GM12873 (cell line): ENCODE measurements around the gene SERPINA1.

ENCODE experiments used
- TF ChIP-seq, protein P1 (sequence below): IDR thresholded peaks from 2 replicates; pipeline ENCODE4 v1.5.1; 2012; ENCODE audit warnings: low read depth, mild to moderate bottlenecking, moderate library complexity, low read length, control low read depth; ENCODE audit not compliant: insufficient read depth; ENCODE audit errors: missing control alignments

Gene SERPINA1

DNA sequence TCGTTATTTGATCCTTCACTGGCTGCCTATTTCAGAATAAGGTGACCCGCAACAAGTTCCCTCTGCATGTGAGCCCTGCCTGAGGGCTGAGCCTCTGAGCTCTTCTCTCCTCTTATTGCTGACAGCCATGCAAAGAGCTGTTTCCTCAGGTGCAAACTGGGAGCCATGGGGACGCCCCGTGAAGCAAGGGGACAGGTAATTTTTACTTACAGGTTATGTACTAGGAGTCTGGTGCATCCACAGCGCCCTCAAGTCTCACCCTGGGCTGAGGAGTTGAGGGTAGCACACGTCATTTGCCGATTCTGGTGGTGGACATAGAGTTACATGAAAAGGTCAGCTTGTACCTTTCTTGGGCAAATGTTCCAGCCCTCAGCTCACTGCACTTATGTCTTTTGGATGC, 39.1 kb downstream of the SERPINA1 start:
- TF ChIP-seq, protein P1, sequence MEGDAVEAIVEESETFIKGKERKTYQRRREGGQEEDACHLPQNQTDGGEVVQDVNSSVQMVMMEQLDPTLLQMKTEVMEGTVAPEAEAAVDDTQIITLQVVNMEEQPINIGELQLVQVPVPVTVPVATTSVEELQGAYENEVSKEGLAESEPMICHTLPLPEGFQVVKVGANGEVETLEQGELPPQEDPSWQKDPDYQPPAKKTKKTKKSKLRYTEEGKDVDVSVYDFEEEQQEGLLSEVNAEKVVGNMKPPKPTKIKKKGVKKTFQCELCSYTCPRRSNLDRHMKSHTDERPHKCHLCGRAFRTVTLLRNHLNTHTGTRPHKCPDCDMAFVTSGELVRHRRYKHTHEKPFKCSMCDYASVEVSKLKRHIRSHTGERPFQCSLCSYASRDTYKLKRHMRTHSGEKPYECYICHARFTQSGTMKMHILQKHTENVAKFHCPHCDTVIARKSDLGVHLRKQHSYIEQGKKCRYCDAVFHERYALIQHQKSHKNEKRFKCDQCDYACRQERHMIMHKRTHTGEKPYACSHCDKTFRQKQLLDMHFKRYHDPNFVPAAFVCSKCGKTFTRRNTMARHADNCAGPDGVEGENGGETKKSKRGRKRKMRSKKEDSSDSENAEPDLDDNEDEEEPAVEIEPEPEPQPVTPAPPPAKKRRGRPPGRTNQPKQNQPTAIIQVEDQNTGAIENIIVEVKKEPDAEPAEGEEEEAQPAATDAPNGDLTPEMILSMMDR: no peak

DNA sequence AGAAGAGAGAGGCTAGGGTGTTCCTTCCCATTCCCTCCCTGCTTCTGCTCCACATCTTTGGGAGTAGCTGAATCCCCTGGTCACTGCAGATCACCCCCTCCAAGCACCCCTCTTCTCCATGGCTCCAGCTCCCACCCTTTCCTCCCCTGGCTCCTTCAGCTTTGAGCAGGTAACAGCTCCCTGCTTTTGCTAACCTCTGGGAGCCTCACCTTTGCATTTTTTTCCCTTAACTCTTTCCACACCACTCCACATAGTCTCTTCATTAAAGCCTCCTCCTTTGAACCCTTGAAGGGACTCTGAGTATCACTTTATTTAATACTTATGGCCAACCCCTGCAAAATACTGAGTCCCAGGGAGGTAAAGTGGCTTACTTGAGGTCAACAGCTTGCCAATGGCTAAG, 39.6 kb downstream of the SERPINA1 start:
- TF ChIP-seq, protein P1: no peak

DNA sequence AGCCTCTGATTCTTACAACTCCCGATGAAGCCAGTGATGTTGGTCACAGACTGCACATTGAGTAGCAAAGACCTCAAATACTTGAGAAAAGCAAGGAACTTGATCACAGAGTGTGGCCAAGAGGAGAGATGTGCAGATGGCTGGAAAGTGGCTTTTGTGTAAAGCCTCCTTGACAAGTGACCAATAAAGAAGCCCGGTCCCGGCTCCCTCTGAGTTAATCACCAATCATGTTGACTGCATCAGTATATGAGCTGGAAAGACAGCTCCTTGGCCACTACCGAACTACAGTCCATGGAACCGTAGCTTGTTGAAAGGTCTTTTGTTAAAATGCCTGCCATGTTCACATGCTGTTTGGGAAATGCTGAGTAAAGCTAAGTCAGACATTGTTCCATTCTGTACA, 41.6 kb downstream of the SERPINA1 start:
- TF ChIP-seq, protein P1: no peak

GRCh38 chr14:94345344-94346064, 42.9 kb downstream of the SERPINA1 start:
- TF ChIP-seq, protein P1: no peak

DNA sequence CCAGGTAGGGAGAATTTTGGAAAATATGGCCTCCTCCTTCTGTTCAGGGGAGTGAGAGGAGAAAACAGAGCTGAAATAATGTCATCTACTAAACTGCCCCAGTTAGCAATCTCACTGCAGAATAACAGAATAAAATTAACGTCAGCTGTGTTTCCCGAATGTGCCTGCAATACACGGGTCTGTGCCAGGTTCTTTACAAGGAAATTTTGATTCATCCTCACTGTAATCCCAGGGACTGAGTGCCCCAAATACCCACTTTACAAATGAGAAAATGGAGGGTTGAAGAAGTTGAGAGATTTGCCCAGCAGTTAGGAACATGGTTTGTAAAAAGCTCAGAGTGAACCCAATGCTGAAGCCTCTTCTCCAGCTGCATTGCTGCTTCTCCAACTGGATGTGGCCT, 44.0 kb downstream of the SERPINA1 start:
- TF ChIP-seq, protein P1: no peak

GRCh38 chr14:94343238-94344005, 45.0 kb downstream of the SERPINA1 start:
- TF ChIP-seq, protein P1: no peak

- TF ChIP-seq, protein P1: no peak
Measured at GRCh38 chr14:94342334-94342934, 46.0 kb downstream of the SERPINA1 start.
